ENCODE results near the gene ADSS1.
A peak's percentile ranks its signal among the peaks of the same experiment; 100 is the strongest.

ADSS1 gene

DNA sequence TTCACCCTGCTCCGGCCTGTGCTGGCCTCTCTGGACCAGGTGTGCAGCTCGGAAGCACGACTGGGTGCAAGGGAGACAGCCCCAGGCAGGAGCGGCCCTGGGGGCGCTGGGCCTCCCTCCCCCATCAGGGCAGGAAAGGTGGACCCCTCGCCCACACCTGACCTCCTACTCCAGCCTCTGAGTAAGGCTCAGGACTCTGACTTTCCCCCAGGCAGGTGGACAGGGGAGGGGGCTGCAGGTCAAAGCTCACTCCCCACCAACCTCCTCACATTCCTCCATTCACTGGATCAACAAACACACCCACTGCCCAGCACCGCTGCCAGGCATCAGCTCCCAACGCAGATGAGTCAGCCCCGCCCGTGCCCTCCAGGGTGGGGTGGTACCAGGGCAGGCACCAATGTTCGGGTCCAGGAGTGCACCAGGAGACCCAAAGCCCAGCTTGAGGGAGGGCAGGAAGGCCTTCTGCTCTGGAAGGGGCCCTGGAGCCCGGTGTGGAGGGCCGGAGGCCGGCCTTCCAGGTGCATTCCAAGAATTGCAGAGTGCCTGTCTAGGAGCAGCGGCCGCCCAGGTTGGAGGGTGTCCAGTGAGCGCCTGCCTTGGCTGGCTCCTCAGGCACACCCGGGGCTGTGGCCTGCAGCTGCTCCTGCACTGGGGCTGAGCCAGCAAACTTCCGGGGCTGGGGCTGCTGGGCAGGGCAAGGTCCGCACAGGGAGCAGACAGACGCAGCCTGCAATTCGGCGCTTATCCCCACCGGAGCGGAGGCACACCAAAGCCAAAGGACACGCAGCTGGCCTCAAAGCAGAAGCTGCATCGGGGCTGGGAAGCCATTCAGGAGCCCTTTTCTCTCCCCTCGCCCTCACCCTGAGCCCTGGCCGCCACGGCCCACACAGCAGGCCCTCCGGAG, 36.2 kb upstream of the ADSS1 start:
- DNase-seq (ENCODE audit: low read depth in 3 of 3), result no peak

DNA sequence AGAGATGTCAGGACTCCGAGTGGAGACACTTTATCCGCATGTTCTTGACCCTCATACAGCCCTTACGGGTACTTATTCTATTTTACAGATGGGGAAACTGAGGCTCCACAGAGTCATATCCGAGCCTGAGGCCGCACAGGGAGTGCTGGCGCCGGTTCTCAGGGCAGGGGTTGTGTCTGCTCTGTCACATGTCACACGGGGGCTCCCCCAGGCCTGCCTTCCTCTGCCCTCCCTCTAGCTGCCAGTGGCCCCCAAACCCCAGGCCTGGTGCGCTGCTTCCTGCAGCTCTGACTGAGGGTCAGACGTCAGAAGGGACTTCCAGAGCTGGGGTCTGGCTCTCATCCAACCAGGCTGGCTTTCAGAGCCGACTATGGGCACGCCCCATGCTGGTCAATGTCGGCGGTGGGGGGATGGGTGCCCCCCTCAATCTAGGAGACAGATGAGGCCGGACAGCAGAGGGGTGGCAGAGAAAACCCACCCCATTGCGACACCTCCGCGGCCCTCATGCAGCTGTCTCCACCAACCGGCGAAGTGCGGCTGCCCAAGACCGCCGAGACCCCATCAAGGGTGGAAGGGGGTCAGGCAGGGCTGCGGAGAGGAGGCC, 35.4 kb upstream of the ADSS1 start:
- no peak for DNase-seq (ENCODE audit: low read depth in 3 of 3)

DNA sequence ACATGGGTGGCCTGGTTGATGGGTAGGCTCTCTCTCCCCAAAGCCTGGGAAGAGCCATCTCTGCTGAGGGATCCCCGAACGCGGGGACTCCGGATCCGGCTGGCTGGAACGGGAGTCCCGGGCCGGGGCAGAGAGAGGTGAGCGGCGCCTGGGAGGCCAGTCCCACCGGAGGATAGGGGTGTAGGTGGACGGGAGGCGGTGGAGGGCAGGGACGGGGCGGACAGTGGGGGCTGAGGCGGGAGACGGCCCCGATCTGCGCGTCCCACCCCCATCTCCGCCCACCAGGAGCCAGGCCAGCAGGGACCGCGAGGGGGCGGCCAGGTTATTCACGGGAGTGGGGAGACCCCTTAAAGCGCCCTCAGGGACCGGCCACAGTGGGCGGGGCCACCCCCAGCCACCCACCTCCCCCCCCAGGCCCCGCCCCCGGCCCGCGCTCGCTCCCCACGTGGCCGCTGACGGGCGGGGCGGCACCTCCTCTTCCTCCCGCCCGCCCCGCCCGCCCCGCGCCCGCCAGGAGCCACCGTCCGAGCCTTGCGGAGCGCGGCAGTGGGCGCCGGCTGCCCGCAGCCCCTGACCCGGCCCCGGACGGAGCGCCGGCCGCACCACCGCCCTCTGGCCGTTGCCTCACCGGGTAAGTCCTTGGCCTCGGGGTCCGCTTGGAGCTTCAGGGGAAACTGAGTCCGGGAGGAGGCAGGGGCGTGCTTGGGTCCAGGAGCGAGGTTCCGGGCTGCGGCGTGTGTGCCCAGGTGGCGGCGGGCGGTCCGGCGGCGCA, 34.7 kb upstream of the ADSS1 start, which contains the start of gene INF2:
TSS of gene INF2 (plus strand) at position 510 of the 772 bp plus-strand sequence. CDS start 11,748 bp downstream, outside the sequence.
- peak in 1 of 3 donors; percentile 48 for DNase-seq (ENCODE audit: low read depth in 3 of 3)

DNA sequence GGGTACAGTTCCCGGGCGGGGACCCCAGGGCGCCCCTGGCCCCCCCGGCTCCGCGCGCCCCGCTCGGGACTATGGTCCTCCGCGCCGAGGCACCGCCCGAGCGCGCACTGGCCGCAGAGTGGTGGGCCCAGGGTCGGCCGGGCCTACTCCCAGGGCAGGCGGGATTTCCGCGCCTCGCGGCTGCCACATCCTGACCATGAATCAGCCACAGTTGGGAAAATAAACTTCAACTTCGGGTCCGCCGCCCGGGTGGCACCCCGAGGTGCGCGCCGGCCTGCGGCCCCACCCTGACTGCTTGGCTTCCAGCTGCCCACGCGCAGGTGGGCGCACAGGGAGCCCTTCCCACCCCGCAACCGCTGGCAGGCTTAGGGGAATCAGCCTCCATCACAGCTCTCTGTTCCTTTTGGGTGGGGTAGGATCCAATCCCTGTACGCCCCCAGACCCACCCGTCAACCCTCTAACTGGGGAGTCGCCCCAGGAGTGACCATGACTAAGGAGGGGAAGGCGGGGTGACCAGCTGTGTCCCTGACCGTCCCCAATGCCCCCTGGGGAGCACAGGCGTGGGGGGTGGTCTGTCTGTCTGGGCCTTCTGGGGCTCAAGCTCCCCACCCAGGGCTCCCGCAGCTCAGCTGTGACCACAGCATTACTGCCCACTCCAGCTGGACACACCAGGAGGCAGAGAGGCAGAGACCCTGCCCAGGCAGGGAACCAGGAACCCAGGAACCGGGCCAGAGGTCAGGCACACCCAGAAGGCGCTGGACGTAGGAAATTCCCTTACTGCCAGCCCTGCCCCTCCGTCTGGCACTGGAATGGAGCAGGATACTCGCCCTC, 33.9 kb upstream of the ADSS1 start:
- no peak for DNase-seq (ENCODE audit: low read depth in 3 of 3)

DNA sequence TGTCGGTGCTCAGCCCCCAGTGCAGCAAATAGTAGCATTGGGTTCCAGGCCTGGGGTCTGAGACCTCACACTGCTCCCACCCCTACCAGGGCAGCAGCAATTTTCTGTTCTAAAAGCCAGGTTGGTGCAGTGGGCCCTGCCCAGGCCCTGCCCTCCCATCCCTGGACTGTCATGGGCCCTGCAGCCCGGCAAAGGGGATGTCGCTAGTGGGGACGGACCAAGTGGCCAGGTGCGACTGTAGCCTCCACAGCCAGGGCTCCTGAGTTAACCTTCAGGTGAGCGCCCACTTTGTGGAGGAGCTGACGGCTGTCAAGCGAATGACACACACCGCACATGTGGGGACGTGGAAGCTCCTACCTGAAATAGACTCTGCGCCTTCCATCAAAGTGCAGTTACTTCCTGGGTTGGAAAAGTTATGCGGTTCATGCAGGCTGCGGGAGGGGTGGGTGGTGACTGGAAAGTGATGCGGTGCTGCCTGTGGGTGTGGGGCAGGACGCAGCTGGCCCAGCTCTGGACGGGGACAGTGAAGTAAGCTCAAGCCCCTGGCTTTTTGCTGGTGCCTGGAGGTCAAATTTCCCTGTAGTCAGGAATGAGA, 33.1 kb upstream of the ADSS1 start:
- no peak for DNase-seq (ENCODE audit: low read depth in 3 of 3)

- DNase-seq (ENCODE audit: low read depth in 3 of 3), result no peak
Measured at GRCh38 chr14:104691546-104692260, 32.3 kb upstream of the ADSS1 start.

DNA sequence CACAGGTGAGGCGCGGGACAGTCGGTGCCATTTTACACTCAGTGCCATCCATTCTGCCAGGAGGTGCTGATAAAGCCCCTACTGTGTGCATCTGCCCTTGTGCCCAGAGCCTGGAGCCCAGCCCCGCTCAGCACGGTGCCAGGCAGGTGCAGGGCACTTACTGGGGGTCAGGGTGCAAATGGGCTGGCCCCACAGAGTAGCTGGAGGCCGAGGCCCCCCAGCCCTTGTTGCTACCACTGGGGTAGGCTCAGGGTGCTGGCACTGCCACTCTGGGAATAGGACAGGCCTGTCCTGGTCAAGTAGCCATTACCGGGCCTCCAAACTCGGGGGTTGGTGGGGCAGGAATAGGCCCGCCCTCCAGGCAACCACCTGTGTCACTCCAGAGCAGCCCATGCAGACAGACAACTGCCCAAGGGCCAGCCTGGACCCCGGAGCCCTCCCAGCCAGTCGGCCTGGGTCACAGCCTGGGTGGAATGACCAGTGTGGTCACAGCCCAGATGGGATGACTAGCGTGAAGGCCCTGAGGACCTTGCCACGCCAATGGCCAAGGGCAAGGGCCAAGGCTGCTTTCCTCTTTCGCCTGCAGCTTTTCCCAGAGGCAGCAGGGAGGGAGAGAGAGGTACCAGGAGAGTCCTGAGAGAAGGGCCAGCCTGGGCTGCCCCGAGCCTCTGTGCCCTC, 31.6 kb upstream of the ADSS1 start:
- no peak for DNase-seq (ENCODE audit: low read depth in 3 of 3)

- DNase-seq (ENCODE audit: low read depth in 3 of 3), result no peak
Measured at GRCh38 chr14:104692939-104693315, 31.1 kb upstream of the ADSS1 start.

DNA sequence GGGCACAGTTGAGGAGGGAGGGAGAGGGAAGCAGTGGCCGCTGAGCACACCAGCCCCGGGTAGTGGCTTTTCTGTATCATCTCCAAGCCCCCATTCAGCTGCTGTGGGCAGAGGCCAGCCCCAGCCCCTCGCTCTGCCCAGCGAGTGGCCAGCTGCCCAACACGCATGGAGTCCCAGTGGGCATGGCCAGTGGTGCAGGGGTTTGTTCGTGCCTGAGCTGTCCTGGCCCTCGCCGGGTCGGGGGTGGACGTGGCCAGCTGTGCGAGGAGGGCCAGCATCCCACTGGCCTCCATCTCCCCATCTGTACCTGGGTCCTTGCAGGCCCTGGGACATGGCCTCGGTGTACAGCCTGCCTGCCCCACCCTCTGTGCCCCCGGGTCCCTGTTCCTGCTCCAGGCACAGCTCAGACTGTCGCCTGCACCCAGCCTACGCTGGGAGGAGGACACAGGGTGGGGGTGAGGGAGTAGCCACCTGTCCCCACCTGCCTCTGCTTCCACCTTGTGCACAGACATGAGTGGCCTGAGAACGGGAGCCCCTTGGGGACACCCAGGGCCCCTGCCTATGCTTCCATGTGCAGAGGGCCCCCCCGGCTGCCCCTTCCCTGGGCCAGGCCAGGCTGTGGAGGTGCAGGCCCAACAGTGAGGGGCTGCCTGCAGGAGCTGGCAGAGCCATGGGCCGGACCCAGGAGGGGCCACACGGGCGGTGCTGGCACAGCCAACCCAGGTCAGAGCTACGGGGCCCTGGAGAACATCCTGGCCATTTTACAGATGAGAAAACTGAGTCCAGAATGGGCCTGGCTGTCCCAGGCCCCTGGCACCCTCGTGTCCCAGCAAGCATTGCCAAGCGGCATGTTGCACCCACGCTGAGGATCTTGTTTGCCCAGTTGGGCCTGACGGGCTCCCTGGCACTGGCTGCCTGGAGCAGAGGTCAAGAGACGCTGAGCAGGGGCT, 30.3 kb upstream of the ADSS1 start:
- no peak for DNase-seq (ENCODE audit: low read depth in 3 of 3)

DNA sequence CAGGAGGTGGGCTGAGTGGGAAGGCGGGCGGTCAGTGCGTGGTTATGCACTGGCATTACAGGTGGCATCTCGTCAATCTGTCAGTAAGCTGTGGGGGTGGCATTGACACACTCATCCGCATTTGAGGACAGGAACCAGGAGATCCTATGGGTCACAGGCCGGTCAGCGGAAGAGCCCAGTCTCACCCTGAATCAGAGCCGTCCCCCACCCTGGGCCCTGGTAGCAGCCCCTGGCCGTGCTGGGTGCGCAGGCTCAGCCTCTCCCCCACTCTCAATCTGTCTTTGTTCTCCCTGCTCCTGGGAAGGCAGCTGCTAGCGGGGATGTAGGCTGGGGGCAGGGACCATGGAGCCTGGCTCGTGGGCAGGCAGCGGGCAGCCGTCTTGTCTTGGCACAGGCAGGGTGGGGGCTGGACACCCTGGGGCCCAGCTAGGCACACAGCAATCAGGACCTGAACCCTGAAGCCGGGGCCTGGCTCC, 29.5 kb upstream of the ADSS1 start:
- no peak for DNase-seq (ENCODE audit: low read depth in 3 of 3)

- no peak for DNase-seq (ENCODE audit: low read depth in 3 of 3)
Measured at GRCh38 chr14:104694991-104695659, 28.9 kb upstream of the ADSS1 start.

- no peak for DNase-seq (ENCODE audit: low read depth in 3 of 3)
Measured at GRCh38 chr14:104695660-104696000, 28.4 kb upstream of the ADSS1 start.

GRCh38 chr14:104696671-104697316, 27.2 kb upstream of the ADSS1 start:
- no peak for DNase-seq (ENCODE audit: low read depth in 3 of 3)

GRCh38 chr14:104697317-104697703, 26.7 kb upstream of the ADSS1 start:
- DNase-seq (ENCODE audit: low read depth in 3 of 3), result no peak

DNA sequence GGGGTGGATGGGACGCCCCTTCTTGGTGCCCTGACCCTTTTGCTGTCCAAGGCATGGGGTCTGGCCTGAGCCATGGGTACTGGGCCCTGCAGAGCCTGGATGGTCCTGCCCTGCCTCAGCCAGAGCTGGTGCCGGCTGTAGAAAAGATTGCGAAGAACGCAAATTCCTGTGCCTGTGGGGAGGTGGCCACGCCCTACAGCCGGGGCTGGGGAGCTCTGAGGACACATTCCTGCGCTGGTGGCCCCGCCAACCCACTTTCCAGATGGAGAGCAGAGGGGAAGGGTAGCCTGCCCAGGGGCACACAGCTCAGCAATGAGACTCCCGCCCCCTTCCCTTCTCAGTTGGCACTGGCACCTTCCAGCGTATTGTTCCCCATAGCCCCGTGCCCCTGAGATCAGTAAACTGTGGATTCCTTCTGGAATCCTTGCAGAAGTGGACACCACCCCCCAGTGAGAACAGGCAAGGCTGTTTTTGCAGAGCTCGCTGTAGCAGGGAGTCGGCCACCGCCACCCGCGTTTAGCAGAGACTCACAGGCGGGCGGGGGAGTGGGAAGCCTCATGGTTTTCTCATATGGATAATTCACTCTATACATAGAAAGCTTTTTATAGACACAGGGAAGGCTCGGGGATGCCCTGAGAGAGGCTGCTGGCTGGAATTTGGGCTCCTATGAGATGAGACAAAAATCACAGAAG, 26.0 kb upstream of the ADSS1 start:
- DNase-seq (ENCODE audit: low read depth in 3 of 3), result no peak

- no peak for DNase-seq (ENCODE audit: low read depth in 3 of 3)
Measured at GRCh38 chr14:104698688-104699425, 25.2 kb upstream of the ADSS1 start.

- no peak for DNase-seq (ENCODE audit: low read depth in 3 of 3)
Measured at GRCh38 chr14:104699426-104699748, 24.6 kb upstream of the ADSS1 start.

Data from stimulated activated CD4-positive, alpha-beta T cell treated with anti-CD3 and anti-CD28 coated beads, TNF-alpha, amount 100 ng/mL, for 48 hours (primary cell).